NCI-H2081 treated with DMSO at 0.1 percent for 48 hours (cell line): ENCODE measurements around the gene XKR8.

Experiments
- DNase-seq: peaks from one replicate; lab custom pipeline; 2025; lab: John Stamatoyannopoulos, UW

The XKR8 gene, protein sequence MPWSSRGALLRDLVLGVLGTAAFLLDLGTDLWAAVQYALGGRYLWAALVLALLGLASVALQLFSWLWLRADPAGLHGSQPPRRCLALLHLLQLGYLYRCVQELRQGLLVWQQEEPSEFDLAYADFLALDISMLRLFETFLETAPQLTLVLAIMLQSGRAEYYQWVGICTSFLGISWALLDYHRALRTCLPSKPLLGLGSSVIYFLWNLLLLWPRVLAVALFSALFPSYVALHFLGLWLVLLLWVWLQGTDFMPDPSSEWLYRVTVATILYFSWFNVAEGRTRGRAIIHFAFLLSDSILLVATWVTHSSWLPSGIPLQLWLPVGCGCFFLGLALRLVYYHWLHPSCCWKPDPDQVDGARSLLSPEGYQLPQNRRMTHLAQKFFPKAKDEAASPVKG

DNA sequence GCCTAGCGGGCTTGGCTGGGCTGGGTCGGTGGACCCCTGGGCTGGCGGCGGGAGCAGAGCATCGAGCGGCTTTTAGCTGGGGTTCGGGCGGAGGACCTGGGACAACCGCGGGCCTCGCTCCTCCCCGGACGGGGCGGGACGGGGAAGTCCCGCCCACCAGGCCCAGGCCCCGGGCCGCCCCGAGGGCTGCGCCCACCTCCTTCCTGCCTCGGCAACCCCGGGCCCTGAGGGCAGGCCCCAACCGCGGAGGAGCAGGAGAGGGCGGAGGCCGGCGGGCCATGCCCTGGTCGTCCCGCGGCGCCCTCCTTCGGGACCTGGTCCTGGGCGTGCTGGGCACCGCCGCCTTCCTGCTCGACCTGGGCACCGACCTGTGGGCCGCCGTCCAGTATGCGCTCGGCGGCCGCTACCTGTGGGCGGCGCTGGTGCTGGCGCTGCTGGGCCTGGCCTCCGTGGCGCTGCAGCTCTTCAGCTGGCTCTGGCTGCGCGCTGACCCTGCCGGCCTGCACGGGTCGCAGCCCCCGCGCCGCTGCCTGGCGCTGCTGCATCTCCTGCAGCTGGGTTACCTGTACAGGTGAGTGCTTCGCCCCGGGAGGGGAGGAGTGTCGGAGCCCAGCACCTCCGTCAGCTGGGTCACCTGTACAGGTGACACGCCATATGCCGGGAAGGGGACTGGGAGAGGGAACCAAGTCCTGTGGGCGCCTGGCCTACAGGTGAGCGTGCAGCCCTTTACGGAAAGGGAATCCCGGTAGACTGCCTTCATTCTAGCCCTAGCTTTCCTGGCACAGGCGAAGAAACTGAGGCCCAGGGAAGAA lies at the start of gene XKR8:
Gene XKR8, plus strand, starts transcription at position 182 of the 812 bp plus-strand sequence. Its CDS starts 97 bp downstream, at position 279.
- DNase-seq = no peak

DNA sequence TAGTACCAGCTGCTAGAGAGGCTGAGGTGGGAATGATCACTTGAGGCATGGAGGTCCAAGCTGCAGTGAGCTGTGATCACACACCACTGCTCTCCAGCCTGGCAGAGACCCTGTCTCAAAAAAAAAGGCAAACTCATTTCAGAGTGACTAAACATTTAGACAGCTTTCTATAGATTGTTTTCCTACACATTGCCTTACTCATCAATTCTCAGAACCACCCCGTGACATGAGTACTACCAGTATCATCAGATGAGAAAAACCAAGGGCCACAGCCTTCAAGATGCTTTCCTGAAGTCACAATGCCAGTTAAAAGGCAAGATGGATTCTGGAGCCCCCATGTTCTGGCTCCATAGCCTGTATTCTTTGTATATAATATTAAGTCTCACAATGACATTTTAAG lies 47.3 kb upstream of the XKR8 start:
- DNase-seq = no peak

DNA sequence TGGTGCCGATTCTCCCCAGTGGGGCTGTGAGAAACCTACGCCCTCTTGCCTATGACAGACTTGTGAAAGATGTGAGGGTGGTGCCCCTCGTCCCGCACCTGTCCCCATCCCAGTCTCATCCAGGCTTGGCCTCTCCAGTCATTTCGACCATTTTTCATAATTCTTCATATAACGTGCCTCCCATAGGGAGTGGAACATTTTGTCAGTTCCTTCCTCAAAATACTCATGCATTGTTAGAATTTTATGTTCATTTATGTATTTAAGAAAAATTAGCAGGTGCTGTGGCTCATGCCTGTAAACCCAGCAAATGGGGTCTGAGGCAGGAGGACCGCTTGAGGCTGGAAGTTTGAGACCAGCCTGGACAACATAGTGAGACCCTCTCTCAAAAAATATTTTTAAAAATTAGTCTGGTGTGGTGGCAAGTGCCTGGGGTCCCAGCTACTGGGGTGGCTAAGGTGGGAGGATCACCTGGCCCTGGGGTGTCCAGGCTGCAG lies 44.6 kb upstream of the XKR8 start:
- DNase-seq = no peak

DNA sequence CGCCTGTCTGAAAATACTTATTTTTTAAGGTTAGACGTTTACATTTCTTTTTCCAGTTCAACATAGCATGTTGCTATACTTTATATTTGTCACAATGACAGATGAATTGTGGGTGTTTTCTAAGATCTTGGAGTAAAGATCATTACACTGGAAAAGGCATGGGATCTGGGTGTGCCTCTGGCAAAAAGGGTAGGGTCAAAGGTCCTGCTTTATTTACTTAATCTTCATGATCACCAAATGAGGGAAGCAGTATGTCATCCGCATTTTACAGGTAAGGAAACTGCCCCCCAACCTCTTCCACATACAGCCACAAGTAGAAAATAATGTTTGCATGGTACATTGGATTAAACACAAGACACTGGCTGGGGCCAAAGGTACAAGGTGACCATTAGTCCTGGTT lies 37.5 kb upstream of the XKR8 start:
- no peak for DNase-seq

DNA sequence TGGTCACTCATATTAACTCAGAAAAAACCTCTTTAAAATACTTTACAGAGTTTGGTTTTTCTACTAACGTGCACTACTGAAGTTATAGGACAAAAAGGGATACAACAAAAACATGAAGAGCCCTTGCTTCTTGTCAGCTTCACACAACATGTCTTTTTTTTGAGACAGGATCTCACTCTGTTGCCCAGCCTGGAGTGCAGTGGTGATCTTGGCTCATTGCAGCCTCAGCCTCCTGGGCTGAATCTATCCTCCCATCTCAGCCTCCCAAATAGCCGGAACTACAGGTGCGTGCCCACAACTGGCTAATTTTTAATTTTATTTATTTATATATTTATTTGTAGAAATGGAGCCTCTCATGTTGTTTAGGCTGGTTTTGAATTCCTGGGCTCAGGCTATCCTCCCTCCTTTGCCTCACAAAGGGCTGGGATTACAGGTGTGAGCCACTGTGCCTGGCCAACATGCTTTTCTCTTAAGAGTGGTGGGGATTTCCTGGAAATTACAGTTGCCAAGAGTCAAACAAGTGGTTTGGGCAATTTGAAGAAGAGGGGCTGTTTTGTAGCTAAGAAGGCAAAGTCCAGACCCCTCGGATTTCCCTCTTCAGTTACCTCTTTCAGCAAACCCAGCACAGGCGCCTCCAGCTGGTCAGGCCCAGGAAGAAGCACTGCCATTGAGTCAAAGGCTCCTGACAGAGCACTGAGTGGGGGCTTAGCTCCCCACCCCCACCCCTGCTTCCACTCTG lies 31.4 kb upstream of the XKR8 start:
- no peak for DNase-seq

DNA sequence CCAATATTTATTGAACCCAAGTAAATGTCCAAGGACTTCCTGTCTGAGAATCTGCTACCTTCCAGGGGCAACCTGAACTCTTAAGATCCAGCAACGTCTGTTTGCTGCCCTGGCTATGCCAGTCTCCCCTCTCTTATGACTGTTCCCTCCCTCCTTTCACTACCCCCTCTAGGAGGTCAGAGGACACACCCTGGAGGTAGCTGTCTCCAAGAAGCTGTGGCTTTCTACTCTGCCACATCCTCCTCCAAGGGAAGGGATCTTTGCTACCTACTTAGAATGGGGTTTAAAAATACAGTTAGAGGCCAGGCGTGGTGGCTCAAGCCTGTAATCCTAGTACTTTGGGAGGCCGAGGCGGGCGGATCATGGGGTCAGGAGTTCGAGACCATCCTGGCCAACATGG lies 28.6 kb upstream of the XKR8 start:
- no peak for DNase-seq

DNA sequence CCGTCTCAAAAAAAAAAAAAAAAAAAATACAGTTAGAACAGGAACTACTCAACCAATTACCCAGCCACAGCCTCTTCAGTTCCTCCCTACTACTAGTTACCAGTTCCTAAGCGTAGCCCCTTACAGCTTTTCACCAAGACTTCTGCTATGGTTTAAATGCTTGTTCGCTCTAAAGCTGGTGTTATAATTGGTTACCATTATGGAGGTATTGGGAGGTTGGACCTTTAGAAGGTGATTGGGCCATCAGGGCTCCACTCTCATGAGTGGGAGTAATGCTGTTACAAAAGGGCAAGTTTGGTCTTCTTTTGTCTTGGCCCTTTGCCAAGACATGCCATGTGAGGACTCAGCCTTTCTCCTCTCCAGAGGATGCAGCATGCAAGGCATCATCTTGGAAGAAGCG lies 28.0 kb upstream of the XKR8 start:
- DNase-seq = no peak

DNA sequence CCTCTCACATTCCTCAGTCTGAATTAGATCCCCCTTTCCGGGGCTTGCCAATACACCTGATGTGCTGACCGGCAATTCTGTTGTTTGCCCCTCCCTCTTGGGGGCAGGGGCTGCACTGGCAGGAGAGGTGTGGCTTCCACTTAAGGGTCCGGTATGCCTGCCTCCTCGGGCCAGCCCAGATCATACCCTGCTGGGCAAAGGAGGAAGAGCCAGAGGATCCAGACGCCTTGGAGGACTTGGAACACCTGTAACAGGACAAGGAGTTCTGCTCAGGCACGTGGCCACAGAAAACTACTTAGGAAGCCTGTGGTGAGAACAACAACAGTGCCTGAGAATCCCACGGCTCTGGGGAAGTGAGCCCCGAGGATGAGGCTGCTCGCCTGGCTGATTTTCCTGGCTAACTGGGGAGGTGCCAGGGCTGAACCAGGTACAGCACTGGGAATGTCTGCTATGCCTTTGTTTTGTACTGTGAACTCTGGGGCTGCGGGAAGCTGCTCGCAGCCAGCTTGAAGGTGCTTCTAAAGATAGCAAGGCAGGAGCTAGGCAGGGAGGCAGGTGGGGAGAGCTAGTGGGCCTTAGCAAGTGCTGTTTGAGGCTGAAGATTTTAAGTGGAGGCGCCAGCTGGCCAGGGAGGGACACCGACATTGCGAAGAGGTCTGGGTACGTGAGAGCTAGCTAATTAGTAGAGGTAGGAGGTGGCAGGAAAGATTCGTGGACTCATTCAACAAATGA lies 24.8 kb upstream of the XKR8 start, which contains the start of gene SMPDL3B:
Gene SMPDL3B, plus strand, starts transcription at position 183 of the 732 bp plus-strand sequence. Its CDS starts 184 bp downstream, at position 367.
- no peak for DNase-seq

DNA sequence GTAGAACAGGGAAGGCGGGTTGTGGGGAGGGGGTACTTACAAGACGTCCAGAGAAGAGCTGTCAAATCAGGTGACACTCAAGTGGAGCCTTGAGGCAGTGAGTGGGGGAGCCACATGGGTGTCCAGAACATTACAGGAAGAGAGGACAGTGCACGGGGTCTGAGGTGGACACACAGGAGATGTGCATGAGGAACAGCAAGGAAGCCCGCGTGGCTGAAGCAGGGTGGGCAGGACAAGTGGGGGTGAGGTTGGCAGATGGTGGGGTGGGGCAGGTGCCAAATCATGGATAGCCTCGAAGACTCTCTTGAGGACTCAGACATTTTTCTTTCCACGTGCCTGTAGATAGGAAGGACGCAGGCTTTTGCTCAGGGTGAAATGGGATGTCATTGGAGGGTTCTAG lies 24.1 kb upstream of the XKR8 start:
- DNase-seq = no peak

DNA sequence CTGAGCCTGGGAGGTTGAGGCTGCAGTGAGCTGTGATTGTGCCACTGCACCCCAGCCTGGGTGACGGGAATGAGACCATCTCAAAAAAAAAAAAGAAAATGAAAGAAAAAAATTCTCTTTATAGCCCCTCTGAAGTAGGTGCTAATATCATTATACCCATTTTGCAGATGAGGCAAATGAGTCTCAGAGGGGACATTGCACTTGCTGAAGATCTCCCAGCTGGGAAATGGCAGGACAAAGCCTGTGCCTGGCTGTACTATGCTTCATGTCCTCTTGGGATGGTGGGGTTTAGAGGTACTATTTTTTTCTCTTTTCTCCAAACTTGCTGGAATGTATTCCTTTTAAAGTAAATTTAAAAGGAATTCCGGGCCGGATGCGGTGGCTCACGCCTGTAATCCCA lies 23.4 kb upstream of the XKR8 start:
- DNase-seq = no peak

DNA sequence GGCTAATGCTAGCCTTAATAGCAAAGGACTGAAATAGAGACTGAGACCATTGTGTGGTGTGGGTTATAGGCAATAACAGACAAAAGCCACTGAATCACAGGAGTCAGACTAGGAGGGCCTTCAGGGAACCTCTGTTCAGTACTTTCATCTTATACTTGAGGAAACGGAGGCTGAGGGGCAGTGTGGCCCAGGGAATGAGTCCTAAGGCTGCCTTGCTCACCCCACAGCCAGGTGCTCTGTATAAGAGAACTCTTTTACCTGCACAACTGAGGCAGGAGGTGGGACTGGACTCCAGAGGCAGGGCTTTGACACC lies 22.3 kb upstream of the XKR8 start:
- DNase-seq = no peak

DNA sequence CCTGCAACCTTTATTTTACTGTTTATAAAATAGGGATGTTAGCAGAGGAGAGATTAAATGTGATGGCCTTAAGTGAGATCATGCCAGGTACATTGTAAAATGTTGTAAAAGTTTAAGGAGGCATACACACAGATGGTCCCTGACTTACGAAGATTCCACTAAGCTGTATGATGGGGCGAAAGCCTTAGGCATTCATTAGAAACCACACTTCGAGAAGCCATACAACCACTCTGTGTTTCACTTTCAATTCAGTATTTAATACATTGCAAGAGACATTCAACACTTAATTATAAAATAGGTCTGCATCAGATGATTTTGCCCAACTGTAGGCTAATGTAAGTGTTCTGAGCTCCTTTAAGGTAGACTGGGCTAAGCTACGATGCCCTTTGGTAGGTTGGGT lies 21.3 kb upstream of the XKR8 start:
- no peak for DNase-seq

DNA sequence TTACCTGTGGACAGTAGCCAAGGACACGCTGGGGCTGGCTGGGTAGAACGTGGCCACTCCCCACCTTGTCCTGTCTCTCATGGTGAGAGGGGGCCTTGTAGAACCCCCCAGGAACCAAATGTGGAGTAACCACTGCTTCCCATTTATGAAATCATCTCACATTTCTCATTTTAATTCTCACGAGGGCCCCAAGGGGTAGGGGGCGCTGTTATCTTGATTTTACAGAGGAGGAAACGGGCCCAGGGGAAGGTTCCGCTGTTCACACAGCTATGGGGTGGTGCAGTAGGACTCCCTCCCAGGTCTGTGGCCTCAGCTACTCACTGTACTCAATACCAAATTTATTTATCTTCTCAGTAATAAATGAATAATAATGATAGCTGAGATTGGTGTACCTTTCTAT lies 19.5 kb upstream of the XKR8 start:
- DNase-seq = no peak

DNA sequence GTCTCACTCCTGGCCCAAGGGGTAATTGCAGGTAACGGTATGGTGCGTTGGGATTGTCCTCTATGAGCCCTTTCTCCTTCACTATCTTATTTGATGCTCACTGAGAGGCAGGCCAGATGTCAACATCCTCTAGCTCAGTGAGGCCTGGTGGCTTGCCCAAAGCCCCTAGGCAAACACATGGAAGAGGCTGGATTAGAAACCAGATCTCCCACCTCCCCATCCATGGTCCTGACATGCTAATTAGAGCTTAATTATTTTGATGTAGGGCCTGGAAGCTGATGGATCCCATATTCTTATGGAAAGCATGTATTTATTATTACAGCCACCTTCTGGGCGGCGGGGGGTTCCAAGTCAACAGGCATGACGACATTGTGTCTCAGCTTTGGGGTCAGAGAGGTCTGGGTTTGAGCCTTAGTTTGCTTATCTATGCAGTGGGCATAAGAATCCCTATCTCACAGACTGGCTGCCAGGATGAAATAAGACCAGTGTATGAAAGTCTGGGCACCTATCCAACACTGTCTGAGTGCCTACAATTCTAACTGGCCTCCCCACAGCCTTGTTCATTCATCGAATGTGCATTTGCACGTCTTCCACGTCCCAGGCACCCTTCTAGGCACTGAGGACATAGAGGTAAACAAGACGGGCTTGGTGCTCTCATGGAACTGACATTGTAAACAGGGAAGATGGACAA lies 18.8 kb upstream of the XKR8 start:
- no peak for DNase-seq

DNA sequence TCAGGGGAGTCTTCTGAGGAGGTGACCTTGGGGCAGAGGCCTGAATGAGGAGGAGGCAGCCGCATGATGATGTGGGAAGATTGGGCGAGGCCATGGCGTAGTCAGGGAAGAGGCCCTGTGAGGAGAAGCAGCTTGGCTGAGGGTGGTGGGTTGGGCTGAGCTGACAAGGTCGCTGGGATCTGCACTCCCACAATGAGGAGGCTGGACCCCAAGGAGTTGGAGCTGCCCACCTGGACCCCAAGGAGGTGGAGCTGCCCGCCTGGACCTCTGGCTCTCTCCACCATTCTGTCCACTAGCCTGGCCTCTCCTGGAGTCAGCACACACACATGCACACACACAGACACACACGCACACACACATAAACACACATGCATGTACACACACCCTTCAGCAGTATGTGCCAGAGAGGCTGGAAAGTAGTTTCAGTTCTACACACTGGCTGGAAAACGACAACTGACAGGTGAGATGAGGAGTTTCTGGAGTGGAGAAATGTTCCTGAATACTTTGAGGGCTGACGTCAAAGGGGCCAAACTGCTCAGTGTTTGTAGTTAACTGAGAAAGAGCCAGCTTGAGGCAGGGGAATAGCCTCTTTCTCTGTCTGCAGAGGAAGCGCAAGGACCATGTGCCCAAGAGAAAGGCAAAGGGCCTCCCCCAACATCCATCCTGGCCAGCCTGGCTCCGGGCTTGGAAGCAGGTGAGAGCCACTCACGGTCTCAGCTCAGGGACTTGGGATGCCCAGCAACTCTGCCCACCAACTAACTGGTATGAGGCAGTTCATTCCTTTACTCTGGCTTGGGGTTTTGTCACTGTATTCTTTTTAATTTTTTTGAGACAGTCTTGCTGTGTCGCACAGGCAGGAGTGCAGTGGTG lies 17.9 kb upstream of the XKR8 start:
- DNase-seq = no peak

DNA sequence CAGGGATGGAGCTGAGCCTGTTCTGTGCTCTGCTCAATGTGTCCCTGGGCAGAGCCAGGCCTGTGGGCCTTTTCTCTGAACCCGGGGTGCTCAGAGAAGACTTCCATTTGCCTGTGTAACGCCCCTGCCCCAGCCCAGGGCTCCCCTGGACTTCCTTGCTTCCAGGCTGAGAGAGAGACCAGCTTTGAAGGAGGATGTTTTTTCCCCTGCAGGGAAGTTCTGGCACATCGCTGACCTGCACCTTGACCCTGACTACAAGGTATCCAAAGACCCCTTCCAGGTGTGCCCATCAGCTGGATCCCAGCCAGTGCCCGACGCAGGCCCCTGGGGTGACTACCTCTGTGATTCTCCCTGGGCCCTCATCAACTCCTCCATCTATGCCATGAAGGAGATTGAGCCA lies 14.8 kb upstream of the XKR8 start:
- DNase-seq = no peak

DNA sequence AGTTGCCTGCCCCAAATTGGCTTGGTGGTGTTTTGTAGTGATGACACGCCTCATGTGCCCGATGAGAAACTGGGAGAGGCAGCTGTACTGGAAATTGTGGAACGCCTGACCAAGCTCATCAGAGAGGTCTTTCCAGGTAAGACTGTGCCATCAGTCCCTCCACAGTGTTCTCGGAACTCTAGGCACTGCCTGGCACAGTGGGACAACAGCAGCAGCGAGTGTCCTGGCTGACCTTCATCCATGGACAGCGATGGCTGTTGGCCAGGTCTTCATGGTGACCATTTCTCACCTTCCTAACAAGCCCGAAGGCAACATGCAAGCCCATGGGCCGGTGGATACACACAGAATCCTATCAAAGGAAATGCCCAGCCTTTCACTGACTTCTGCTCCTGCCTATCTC lies 10.7 kb upstream of the XKR8 start:
- no peak for DNase-seq

DNA sequence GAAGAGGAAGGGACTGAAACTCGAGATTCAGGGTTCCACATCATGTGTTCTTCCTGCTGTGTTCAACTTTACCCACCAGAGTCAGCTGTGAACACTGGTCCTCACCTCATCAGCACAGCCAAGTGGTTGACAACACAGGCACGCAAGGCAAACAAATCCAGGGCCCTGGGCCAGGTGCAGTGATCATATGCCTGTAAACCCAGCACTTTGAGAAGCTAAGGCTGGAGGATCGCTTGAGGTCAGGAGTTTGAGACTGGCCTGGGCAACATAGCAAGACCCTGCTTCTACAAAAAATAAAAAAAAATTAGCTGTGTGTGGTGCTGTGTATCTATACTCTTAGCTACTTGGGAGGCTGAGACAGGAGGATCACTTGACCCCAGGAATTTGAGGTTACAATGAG lies 8.4 kb upstream of the XKR8 start:
- no peak for DNase-seq

DNA sequence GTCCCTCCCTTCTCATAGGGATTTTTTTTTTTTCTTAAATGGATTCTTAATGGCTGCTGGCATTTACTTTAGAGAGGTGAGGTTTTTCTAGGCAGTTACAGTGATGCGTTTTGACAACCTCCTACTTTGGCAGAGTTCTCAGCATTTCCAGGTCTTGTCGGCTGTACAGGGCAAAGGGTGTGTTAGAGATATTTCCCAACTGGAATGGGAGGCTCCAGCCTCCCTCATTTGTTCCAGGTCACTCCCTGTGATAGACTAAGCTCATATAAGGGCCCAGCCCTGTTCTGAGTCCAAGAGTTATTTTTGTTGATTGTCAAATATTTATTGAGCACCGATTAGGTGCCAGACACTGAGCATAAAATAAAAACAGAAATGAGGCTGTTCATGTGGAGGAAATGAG lies 7.6 kb upstream of the XKR8 start:
- DNase-seq = no peak

DNA sequence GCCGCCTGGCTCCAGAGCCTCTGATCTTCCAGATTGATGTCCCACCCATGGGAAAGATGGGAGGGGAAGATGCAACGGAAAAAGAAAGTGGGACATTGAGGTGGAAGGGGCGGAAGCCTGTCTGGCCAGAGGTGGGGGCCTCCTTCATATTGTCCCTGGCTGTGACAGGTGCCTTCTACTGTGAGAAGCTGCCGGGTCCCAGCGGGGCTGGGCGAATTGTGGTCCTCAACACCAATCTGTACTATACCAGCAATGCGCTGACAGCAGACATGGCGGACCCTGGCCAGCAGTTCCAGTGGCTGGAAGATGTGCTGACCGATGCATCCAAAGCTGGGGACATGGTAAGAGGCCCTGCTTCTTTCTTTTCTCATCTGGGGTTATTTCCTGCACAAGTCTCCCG lies 5.6 kb upstream of the XKR8 start:
- no peak for DNase-seq
